Cardiac fibroblast (primary cell): ENCODE results near the gene GOT2.

Experiments used
- DNase-seq, 2 donors: peaks; one replicate each; pipeline versions ENCODE4 v3.0.0 to v3.0.0-alpha.2; 2010; ENCODE audit warnings: low read depth in 2 of 2
- H3K4me3 ChIP-seq, 2 donors: replicated peaks in 1 of 2; 1 replicate in 1 of 2; 2 replicates in 1 of 2; pipeline ENCODE4 v1.5.1; 2011; ENCODE audit warnings: low read depth in 2 of 2, low read length in 2 of 2, mild to moderate bottlenecking in 2 of 2, moderate library complexity in 1 of 2
- TF ChIP-seq, protein P1 (sequence below): IDR thresholded peaks from one replicate; pipeline ENCODE4 v1.5.1; 2011; ENCODE audit warnings: low read depth, mild to moderate bottlenecking, low read length, inconsistent platforms

GOT2 gene

DNA sequence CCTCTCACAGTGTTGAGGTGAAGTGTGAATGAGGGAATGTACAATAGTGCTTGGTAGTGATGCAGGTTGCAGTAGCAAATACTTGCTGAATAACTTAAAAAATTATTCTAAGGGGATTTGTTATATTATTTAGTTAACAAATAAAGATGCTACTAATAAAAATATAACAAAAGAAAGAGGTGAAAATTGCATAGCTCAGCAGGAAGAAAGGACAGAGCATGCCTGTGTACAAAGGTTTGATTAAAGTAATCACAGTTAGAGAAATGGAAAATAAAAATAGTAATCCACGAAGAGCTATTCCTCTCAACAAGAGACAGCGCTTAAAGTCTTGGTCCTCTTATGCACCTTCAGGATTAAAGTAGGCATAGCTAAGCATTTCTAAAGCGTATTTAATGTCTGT, 11.0 kb downstream of the GOT2 start:
- no peak for DNase-seq
- H3K4me3 ChIP-seq, result no peak overlapping the region
- TF ChIP-seq, protein P1, sequence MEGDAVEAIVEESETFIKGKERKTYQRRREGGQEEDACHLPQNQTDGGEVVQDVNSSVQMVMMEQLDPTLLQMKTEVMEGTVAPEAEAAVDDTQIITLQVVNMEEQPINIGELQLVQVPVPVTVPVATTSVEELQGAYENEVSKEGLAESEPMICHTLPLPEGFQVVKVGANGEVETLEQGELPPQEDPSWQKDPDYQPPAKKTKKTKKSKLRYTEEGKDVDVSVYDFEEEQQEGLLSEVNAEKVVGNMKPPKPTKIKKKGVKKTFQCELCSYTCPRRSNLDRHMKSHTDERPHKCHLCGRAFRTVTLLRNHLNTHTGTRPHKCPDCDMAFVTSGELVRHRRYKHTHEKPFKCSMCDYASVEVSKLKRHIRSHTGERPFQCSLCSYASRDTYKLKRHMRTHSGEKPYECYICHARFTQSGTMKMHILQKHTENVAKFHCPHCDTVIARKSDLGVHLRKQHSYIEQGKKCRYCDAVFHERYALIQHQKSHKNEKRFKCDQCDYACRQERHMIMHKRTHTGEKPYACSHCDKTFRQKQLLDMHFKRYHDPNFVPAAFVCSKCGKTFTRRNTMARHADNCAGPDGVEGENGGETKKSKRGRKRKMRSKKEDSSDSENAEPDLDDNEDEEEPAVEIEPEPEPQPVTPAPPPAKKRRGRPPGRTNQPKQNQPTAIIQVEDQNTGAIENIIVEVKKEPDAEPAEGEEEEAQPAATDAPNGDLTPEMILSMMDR, result no peak

DNA sequence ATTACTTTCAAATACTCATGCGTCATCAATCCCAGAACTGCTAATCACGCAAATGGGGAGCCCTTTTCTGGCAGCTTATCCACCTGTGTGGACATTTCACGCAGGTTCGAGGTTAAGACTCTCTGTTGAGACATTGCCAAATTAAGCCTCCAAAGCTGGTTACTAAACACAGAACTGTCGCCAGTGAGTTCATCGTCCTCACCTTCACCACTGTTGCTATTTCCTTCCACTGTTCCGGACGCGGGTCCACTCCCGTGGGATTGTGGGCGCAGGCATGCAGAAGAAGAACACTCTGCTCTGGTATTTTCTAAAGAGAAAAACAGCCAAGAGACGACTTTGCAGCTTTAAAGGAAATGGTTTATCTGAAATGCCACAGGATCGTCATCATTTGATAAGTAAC, 16.1 kb downstream of the GOT2 start:
- H3K4me3 ChIP-seq, result no peak overlapping the region
- TF ChIP-seq, protein P1, result no peak
- DNase-seq, result no peak

DNA sequence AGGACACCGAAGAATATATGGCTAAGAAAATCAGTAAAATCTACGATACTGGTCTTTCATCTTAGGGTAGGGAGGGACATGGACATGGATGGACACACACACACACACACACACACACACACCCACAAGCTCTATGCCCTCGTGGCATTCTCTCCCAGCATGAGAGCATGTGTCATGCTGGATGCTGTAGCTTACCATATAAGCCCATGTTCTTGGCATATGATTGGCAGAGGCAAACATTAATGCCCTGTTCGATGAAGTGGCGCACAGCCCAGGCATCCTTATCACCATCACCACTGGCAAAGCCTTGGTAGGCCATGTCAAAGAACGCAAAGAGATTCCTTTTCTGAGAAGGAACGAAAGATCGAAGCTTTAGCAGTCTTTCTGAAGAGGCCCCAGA, 17.6 kb downstream of the GOT2 start:
- DNase-seq, result no peak
- TF ChIP-seq, protein P1, result no peak
- no peak overlapping the region for H3K4me3 ChIP-seq

DNA sequence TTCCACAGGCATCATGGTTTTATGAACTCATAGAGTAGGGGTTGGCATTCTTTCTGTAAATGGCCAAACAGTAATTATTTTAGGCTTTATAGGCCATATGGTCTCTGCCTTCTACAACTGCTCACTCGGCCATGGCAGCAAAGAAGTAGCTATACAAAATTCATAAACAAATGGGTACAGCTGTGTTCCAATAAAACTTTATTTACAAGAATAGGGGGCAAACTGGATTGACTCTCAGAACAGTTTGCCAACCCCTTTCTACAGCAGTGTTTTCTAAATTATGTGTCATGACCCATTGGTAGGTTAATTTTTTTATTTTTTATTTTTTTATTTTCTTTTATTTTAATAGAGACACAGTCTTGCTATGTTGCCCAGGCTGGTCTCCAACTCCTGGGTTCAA, 20.4 kb downstream of the GOT2 start:
- no peak for DNase-seq
- no peak overlapping the region for H3K4me3 ChIP-seq
- TF ChIP-seq, protein P1, result no peak

DNA sequence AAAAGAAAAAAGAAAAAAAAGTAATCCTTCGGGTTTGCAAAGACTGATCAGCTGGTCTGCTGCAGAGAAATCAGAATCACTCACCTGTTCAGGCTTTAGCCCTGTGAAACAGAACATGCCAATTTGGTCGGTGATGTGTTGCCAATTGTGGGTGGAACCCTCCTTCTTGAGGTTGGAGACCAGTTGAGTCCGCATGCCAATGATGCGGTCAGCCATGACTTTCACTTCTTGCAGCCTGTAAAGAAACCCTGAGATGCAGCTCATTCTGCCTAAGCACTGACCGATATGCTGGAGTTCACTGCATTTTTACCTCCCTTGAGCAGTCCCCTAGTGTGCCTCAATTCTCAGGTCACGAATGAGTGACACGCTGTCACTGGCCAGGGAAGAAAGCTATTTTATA, 24.8 kb downstream of the GOT2 start:
- no peak overlapping the region for H3K4me3 ChIP-seq
- TF ChIP-seq, protein P1, result no peak
- DNase-seq, result no peak

DNA sequence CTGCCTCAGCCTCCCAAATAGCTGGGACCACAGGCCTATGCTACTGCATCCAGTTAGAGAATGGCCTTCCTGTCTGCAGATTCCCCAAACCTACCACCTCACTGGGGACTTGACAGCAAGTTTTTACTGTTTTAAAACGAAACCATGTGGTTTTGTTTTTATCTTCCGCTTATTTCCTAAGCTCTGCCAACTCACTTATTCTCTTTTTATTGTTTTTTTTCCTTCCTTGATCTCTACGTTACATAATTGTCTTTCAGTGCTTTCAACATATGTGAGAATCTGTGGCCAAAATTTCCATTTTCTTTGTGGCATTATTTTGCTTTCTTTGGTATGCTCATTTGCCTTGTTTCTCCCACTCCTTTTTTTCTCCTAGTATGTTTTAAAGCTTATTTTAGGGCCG, 35.0 kb downstream of the GOT2 start:
- TF ChIP-seq, protein P1, result no peak
- no peak overlapping the region for H3K4me3 ChIP-seq
- DNase-seq, result no peak

DNA sequence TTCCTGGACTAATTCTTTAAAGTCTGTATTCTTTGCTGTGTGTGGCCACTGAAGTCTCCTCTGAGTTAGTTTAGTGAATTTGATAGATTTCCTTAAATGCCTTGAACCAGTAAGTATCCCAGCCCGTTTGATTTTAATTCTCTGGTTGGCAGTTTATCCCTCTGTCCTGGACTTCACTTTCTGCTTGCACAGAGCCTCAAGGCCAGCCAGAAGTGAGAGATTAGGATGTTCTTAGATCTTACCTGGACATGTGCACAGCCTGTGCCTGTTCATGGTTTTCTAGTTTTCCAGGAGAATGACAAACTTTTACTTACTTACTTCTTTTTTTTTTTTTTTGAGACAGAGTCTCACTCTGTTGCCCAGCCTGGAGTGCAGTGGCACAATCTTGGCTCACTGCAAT, 38.7 kb downstream of the GOT2 start:
- no peak overlapping the region for H3K4me3 ChIP-seq
- no peak for DNase-seq
- TF ChIP-seq, protein P1, result no peak
